ENCODE measurements around the gene GRK1.

GRCh38 chr13:113641426-113641825 lies 25.6 kb upstream of the GRK1 start:
- no peak for TF ChIP-seq ZNF768 (tag by site-specific recombination; IDR thresholded peaks at IDR 0.05)
- TF ChIP-seq ZBTB10 (tag by site-specific recombination; IDR thresholded peaks at IDR 0.05), result no peak
- TF ChIP-seq CTCF (tag by site-specific recombination; IDR thresholded peaks at IDR 0.05), result no peak
- no peak for TF ChIP-seq REPIN1 (tag by site-specific recombination; IDR thresholded peaks at IDR 0.05; ENCODE audit: low read depth)

All from HEK293 (cell line).